GM20000 (cell line): ENCODE results near the gene ARHGAP25.

Experiments used
- DNase-seq: peaks from one replicate; pipeline ENCODE4 v3.0.0; 2012; ENCODE audit warnings: low spot score
- CTCF ChIP-seq: IDR thresholded peaks from 2 replicates; pipeline ENCODE4 v1.5.1; 2012; ENCODE audit warnings: mild to moderate bottlenecking, control low read depth; ENCODE audit errors: extremely low read depth, missing control alignments

ARHGAP25 gene

DNA sequence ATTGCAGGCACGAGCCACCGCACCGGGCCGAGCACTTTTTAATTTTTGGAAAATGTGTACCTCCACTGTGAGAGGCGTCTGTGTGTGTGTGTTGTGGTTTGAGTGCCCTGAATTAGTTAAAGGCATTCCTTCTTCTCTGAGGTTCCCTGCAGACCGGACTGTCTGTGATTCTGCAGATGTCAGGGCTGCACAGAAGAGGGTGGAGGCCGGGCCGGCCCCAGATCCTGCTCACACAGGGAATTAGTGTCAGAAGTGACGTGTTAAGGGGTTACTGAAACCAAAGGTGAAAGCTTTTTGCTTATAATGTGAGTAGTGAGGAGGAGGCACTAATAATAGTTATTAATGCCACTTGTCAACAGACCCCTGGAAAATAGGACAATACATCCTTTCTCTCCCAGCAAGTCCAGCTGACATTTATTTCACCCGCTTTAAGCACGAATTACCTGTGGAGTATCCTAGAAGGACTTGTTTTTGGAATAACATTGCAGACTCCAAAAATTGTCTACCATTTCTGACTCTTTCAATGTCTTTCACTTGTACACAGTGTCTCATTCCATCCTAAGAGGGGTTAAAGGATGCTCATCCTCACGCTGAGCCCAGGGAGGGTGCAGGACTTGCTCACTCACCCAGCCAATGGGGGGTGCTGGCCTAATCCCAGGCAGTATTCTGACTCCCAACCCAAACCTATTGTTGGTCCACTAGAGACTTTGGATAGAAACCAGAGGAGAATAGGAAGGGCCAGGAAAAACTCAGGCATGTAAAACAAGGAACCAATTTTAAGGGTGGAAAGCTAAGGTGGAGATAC is 16.2 kb downstream of the ARHGAP25 start:
- no peak for DNase-seq
- TF ChIP-seq CTCF, result no peak

DNA sequence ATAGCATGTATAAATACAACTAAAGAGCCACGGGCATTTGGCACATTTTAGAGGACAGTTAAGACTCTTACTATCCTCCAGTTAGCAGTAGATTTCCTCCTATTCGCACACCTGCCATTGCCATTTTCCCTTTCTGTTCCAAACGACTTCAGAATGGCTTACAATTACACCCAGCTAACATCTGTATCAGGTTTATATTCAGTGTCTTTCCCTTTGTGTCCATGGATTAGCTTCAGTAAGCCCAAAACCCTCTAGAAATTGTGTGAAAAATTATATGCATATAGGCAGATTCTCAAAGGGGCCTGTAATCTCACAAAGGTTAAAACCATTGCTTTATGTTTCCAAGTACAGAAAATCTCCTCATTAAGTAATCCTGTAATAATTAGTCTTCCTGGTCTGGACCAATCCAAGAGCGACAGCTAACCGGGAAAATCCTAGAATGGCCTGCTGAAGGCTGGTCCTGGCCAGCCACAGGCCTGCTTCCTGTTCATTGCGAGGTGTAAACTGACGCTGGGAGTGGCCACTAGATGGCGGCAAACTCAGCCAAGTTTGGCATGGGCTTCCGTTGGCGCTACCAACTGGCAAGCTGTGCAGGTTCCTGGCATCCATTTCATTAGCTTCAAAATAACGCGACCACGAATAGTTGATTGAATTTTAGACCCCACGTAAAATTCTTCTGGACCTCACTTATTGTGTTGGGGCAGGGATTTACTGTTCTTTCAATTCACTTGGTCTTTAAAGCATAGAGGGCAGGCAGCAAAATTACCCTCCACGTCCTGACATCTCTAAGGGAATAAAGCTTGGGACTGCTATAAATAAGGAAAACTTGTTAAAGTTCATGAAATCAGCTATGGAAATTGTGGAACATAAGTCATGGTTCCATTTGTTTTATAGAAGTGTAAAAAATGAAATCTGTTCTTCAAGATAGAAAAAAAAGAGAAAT is 17.1 kb downstream of the ARHGAP25 start:
- DNase-seq, result peak; percentile 69
- peak; percentile 89 for TF ChIP-seq CTCF

DNA sequence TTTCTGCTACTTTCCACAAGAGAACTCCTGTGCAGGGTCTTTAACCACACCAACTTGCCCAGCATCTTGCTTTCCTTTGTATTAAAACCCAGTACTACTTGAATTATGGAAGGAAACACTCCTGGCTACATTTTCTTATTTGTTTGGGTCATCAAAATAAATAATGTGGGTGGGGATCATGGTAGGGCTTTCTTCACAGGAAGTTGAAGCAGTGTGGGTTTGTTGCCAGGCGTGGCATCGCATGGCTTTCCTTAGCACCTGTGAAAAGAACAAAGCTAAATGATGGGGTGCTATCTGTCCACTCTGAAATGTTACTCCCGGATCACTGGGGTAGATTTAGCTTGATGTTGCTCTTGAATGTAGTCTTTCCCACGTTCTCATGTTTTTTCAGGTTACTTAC is 18.7 kb downstream of the ARHGAP25 start:
- DNase-seq, result no peak
- TF ChIP-seq CTCF, result no peak

DNA sequence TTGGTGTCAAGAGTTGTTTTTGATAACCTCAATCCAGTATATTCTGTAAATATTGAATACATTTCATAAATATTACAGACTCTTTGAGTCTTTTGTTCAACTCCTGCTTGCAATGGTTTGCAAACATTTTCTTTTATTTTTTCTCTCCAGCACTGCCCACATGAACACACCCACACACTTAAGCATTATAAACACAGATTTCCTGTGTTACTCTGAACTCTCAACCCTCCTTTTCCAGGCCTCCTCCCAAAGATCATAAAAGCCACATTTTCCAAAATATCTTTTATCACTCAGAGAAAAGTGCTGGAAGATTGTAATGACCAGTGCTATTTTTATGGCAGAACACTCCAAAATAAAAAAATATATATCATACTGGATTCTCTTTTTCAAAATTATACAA is 20.5 kb downstream of the ARHGAP25 start:
- DNase-seq, result no peak
- no peak for TF ChIP-seq CTCF

GRCh38 chr2:68756178-68756577 is 21.6 kb downstream of the ARHGAP25 start:
- TF ChIP-seq CTCF, result no peak

DNA sequence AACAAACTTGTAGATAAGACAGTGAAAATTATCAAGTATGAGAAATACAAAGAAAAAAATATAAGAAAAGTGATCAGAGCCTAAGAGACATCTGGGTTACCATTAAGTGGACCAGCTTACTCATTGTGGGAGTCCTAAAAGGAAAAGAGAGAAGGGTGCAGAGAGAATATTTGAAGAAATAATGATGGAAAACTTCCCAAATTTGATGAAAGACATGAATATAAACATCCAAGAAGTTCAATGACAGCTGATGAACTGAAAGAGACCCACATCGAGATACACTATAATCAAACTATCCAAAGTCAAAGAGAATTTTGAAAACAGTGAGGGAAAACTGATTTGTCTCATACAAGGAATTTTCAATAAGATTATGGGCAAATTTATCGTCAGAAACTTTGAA is 22.5 kb downstream of the ARHGAP25 start:
- DNase-seq, result no peak
- TF ChIP-seq CTCF, result no peak

More at GRCh38 chr2:68756178-68756577, 21.6 kb downstream of the ARHGAP25 start:
- DNase-seq, result no peak

DNA sequence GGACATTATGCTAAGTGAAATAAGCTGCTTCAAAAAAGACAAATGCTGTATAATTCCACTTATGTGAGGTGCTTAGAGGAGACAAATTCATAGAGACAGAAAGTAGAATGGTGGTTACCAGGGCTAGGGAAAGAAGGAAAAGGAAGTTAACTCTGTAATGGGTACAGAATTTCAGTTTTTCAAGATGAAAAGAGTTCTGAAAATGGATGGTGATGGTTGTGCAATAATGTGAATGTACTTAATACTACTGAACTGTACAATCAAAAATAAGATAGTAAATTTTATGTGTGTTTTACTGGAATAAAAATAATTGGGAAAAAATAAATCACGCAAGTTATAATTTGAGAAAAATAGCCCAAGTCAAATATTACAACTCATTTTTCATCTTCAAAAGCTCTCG is 27.5 kb downstream of the ARHGAP25 start:
- no peak for DNase-seq
- TF ChIP-seq CTCF, result no peak
